Activated CD4-positive, alpha-beta T cell treated with anti-CD3 and anti-CD28 coated beads for 48 hours (primary cell): ENCODE measurements around the gene HERPUD2.
"Not testable (repeated sequence)": the region's sequence is repeated elsewhere in the genome, so short reads cannot be mapped to it uniquely, and the experiment has no call there.

Source experiments
- DNase-seq: peaks from one replicate; pipeline ENCODE4 v3.0.0-alpha.2; 2020

Gene HERPUD2

GRCh38 chr7:35714407-35714806 is 19.5 kb upstream of the HERPUD2 start:
- no peak for DNase-seq

- DNase-seq: no peak
These were observed 17.8 kb upstream of the HERPUD2 start for GRCh38 chr7:35712563-35713226.

GRCh38 chr7:35707422-35707821 is 12.5 kb upstream of the HERPUD2 start:
- DNase-seq: no peak

- DNase-seq: no peak
These were observed 11.1 kb upstream of the HERPUD2 start for GRCh38 chr7:35705932-35706461.

- no peak for DNase-seq
These were observed 9.3 kb upstream of the HERPUD2 start for GRCh38 chr7:35704261-35704660.

- no peak for DNase-seq
These were observed 7.6 kb upstream of the HERPUD2 start for GRCh38 chr7:35702541-35702940.

- DNase-seq: peak; percentile 31
These were observed 6.5 kb upstream of the HERPUD2 start for GRCh38 chr7:35701287-35701900.

GRCh38 chr7:35700865-35701264 is 5.9 kb upstream of the HERPUD2 start:
- DNase-seq: no peak

GRCh38 chr7:35700333-35700732 is 5.4 kb upstream of the HERPUD2 start:
- no peak for DNase-seq

- no peak for DNase-seq
These were observed 4.9 kb upstream of the HERPUD2 start for GRCh38 chr7:35699796-35700305.

- DNase-seq: not testable (repeated sequence)
These were observed 3.4 kb upstream of the HERPUD2 start for GRCh38 chr7:35698382-35698781.

- DNase-seq: no peak
These were observed 2.7 kb upstream of the HERPUD2 start for GRCh38 chr7:35697414-35698175.

GRCh38 chr7:35695987-35696386 is 1.1 kb upstream of the HERPUD2 start:
- DNase-seq: no peak

GRCh38 chr7:35695473-35695850 is 527 bp upstream of the HERPUD2 start:
- DNase-seq: peak; percentile 47

GRCh38 chr7:35694161-35694783 is 663 bp downstream of the HERPUD2 start:
- DNase-seq: peak; percentile 26

GRCh38 chr7:35691827-35692307 is 3.1 kb downstream of the HERPUD2 start:
- DNase-seq: peak; percentile 52

GRCh38 chr7:35691366-35691765 is 3.6 kb downstream of the HERPUD2 start:
- no peak for DNase-seq

GRCh38 chr7:35690614-35691013 is 4.3 kb downstream of the HERPUD2 start:
- DNase-seq: peak; percentile 9

GRCh38 chr7:35685781-35686180 is 9.2 kb downstream of the HERPUD2 start:
- DNase-seq: no peak

- no peak for DNase-seq
These were observed 13.5 kb downstream of the HERPUD2 start for GRCh38 chr7:35681231-35682029.

- no peak for DNase-seq
These were observed 14.4 kb downstream of the HERPUD2 start for GRCh38 chr7:35680403-35681013.
